ENCODE results near the gene PPP1R7. TPM values are rescaled to one million over a fixed set of nuclear protein-coding genes. Genes with fewer than 3 reads are reported as not detected.

The PPP1R7 gene
- total RNA-seq, 4 donors from 2014 or later: 69.1 to 87.2 (median 73.7) TPM

GRCh38 chr2:241182126-241182525, 31.9 kb downstream of the PPP1R7 start:
- peaks cover 0 to 6% (median 2%) of the 10 kb centered on the region in 4 donors for H3K4me1 ChIP-seq
- intact Hi-C loops (cut with DNase I): no loop called here
- peaks cover 0 to 5% (median 0%) of the 10 kb centered on the region in 4 donors for H3K27me3 ChIP-seq
- peaks cover 12 to 63% (median 46%) of the 10 kb centered on the region in 4 donors for H3K36me3 ChIP-seq
- WGBS: 100% methylated on average over 1 of the region's 3 CpGs
- DNase-seq (ENCODE audit: extremely low spot score): no peak
- no peaks in the 10 kb centered on the region for H3K9me3 ChIP-seq
- H3K27ac ChIP-seq (replicated peaks in 1 of 4): no peak overlapping the region
- TF ChIP-seq EP300 (IDR thresholded peaks at IDR 0.05) (no peak), CTCF (IDR thresholded peaks at IDR 0.05) (no peak)
- H3K4me3 ChIP-seq: no peak overlapping the region

GRCh38 chr2:241182531-241183133, 32.4 kb downstream of the PPP1R7 start:
- intact Hi-C loops (cut with DNase I): no loop called here
- DNase-seq (ENCODE audit: extremely low spot score): no peak
- Histone ChIP-seq H3K9me3 (no peaks in the 10 kb centered on the region), H3K36me3 (peaks cover 12 to 58% (median 42%) of the 10 kb centered on the region in 4 donors), H3K4me1 (peaks cover 0 to 6% (median 2%) of the 10 kb centered on the region in 4 donors), H3K27me3 (peaks cover 0 to 6% (median 0%) of the 10 kb centered on the region in 4 donors), H3K27ac (replicated peaks in 1 of 4) (no peak overlapping the region), H3K4me3 (no peak overlapping the region)
- no peak for TF ChIP-seq POLR2A (IDR thresholded peaks at IDR 0.05; ENCODE audit: low read depth)
- TF ChIP-seq EP300 (IDR thresholded peaks at IDR 0.05): no peak
- no peak for TF ChIP-seq POLR2AphosphoS5 (IDR thresholded peaks at IDR 0.05)
- TF ChIP-seq CTCF (IDR thresholded peaks at IDR 0.05): no peak
- WGBS: 93% methylated on average over 28 of the region's 28 CpGs

GRCh38 chr2:241183221-241183620, 33.0 kb downstream of the PPP1R7 start:
- H3K4me3 ChIP-seq: no peak overlapping the region
- no peak for DNase-seq (ENCODE audit: extremely low spot score)
- peaks cover 0 to 11% (median 0%) of the 10 kb centered on the region in 4 donors for H3K27me3 ChIP-seq
- intact Hi-C loops (cut with DNase I): no loop called here
- 85% methylated on average over 9 of the region's 9 CpGs for WGBS
- peaks cover 12 to 54% (median 37%) of the 10 kb centered on the region in 4 donors for H3K36me3 ChIP-seq
- no peak for TF ChIP-seq POLR2AphosphoS5 (IDR thresholded peaks at IDR 0.05)
- no peak for TF ChIP-seq CTCF (IDR thresholded peaks at IDR 0.05)
- no peak for TF ChIP-seq POLR2A (IDR thresholded peaks at IDR 0.05; ENCODE audit: low read depth)
- TF ChIP-seq EP300 (IDR thresholded peaks at IDR 0.05): no peak
- no peaks in the 10 kb centered on the region for H3K9me3 ChIP-seq
- no peak overlapping the region for H3K27ac ChIP-seq (replicated peaks in 1 of 4)
- H3K4me1 ChIP-seq: peaks cover 0 to 6% (median 2%) of the 10 kb centered on the region in 4 donors

- Histone ChIP-seq H3K27me3 (peaks cover 0 to 19% (median 0%) of the 10 kb centered on the region in 4 donors), H3K9me3 (no peaks in the 10 kb centered on the region), H3K36me3 (peaks cover 7 to 38% (median 25%) of the 10 kb centered on the region in 4 donors), H3K4me3 (no peak overlapping the region), H3K4me1 (peaks cover 0 to 6% (median 2%) of the 10 kb centered on the region in 4 donors), H3K27ac (replicated peaks in 1 of 4) (no peak overlapping the region)
- 83% methylated on average over 9 of the region's 9 CpGs for WGBS
- DNase-seq (ENCODE audit: extremely low spot score): no peak
- TF ChIP-seq POLR2AphosphoS5 (IDR thresholded peaks at IDR 0.05): no peak
- no peak for TF ChIP-seq POLR2A (IDR thresholded peaks at IDR 0.05; ENCODE audit: low read depth)
- no peak for TF ChIP-seq CTCF (IDR thresholded peaks at IDR 0.05)
- no peak for TF ChIP-seq EP300 (IDR thresholded peaks at IDR 0.05)
- intact Hi-C loops (cut with DNase I): no loop called here
These were observed 34.6 kb downstream of the PPP1R7 start for GRCh38 chr2:241184901-241185300.

- TF ChIP-seq POLR2AphosphoS5 (IDR thresholded peaks at IDR 0.05): no peak
- no peak for TF ChIP-seq CTCF (IDR thresholded peaks at IDR 0.05)
- no peak for TF ChIP-seq EP300 (IDR thresholded peaks at IDR 0.05)
- TF ChIP-seq POLR2A (IDR thresholded peaks at IDR 0.05; ENCODE audit: low read depth): no peak
- no peak overlapping the region for H3K27ac ChIP-seq (replicated peaks in 1 of 4)
- H3K36me3 ChIP-seq: peaks cover 7 to 28% (median 24%) of the 10 kb centered on the region in 4 donors
- no peak overlapping the region for H3K4me3 ChIP-seq
- H3K9me3 ChIP-seq: no peaks in the 10 kb centered on the region
- no peaks in the 10 kb centered on the region for H3K4me1 ChIP-seq
- 93% methylated on average over 11 of the region's 11 CpGs for WGBS
- peaks cover 0 to 19% (median 0%) of the 10 kb centered on the region in 4 donors for H3K27me3 ChIP-seq
- intact Hi-C loops (cut with DNase I): no loop called here
- no peak for DNase-seq (ENCODE audit: extremely low spot score)
These were observed 35.7 kb downstream of the PPP1R7 start for GRCh38 chr2:241185961-241186360.

All from esophagus muscularis mucosa (tissue), 4 donors.